Fibroblast of upper back skin (primary cell): ENCODE measurements around the gene OR5C1.
"Not testable (repeated sequence)": the region's sequence is repeated elsewhere in the genome, so short reads cannot be mapped to it uniquely, and the experiment has no call there.

ENCODE experiments used
- DNase-seq: peaks from one replicate; pipeline ENCODE4 v3.0.0-alpha.2; 2013

The OR5C1 gene

DNA sequence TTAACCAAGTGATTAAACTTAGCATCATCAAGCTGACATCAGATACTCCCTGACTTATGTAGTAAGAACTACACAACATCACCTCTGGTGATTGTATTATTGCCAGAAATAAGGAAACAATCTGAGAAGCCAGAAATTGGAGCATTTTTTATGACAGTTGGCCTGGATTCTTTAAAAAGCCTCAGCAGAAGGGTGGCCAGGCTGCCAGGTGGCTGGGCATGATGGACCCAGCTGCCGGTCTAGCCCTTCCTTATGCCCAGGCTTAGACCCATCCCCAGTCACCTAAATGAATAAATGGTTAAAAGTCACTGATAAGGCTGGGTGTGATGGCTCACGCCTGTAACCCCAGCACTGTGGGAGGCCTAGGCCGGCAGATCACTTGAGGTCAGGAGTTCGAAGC, 24.0 kb downstream of the OR5C1 start:
- no peak for DNase-seq

GRCh38 chr9:122814545-122814944, 25.8 kb downstream of the OR5C1 start:
- no peak for DNase-seq

GRCh38 chr9:122815544-122815943, 26.8 kb downstream of the OR5C1 start:
- DNase-seq: no peak

DNA sequence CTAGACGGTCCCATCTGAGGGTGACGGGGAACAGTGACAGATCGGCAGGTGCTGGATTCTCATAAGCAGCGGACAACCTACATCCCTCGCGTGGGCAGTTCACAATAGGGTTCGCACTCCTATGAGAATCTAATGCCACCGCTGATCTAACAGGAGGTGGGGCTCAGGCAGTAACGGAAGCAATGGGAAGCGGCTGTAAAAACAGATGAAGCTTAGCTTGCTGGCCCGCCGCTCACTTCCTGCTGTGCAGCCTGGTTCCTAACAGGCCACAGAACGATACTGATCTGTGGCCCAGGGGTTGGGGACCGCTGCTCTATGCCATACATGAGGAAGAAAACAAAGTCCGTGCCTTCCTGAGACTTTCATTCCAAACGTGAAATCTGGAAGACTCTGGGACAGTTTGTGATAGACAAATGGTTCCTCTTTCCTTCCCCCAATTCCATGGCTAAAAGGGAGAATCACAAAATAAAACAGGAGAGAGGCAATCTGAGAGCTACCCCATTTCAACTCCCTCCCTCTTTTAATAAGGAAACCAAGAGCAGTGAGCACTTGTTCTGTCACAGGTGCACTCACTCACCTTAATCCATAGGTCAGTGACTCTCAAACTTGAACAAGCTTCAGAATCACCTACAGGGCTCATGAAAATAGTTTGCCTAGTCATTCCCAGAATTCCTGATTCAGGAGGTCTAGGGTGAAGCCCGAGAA, 27.6 kb downstream of the OR5C1 start:
- no peak for DNase-seq

- no peak for DNase-seq
These were observed 30.6 kb downstream of the OR5C1 start for GRCh38 chr9:122819326-122819725.

DNA sequence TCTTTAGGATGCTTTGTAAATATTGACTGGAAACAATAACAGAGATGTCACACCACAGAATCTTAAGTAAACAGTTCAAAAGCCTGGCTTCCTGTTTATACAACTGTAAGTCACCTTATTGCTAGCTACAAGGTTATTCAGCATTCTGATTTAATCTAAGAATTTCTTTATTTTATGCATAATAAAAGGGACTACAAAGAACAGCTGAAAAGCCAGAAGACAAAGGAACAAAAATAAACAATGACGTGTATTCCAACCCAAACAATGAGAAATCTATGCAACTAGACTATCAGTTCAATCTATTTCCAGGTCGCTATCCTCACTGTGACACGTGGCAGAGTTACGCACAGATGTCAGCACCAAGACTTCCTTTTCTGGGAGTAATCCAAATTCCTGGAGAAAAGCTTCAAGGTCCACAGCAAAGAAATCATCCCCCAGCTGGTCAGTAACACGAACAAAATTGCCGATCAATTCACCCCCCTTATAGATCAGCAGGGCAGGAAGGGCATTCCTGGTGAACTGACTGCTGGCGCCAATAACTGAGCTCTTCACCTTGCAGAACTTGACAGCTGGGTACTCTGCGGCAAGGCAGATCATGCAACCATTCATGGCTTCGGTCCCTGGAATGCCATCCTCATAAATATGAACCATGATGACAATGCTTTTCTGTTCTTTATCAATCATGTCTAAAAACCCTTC, 31.2 kb downstream of the OR5C1 start:
- DNase-seq: no peak

DNA sequence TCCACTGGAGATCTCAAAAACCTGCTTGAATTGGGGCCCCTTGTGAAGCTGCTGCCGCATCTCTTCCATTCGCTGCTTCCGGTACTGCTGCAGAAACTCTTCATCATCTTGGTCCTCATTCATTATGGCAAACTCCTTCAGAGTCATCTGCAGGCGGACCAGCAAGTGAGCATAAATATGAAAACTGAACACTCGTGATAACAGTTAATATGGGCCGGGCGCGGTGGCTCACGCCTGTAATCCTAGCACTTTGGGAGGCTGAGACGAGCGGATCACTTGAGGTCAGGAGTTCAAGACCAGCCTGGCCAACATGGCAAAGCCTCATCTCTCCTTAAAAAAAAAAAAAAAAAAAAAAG, 31.7 kb downstream of the OR5C1 start:
- no peak for DNase-seq

DNA sequence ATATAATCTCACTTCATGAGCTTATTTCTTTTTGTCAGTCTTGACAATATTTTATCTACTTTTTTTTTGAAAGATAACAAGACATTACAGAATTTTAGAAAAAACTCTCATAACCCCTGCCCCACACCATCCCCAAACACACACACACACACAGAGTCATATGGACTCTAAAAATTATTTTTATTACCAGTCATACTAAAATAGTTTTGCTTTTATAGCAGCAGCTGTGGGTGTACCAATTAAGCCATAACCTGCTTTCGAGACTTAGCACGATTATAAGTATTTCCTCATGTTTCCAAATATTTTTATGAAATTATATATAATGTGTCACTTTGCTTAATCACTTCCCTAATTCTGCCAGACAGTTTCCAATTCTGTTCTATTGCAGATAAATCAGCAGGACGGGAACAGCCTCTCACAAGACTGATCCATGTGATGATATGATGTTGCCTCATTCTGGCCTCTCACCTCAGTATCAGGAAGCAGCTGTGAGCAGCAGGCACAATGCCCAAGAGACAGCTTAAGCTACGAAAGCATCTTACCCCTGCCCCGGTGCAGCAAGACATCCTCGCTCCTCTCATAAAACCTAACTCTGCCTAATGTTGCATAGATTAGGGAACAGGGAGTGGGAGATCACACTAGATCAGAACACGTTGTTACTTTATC, 32.7 kb downstream of the OR5C1 start:
- DNase-seq: no peak

- no peak for DNase-seq
These were observed 33.3 kb downstream of the OR5C1 start for GRCh38 chr9:122822056-122822455.

GRCh38 chr9:122822938-122823337, 34.2 kb downstream of the OR5C1 start:
- DNase-seq: no peak

- peak; percentile 41 for DNase-seq
These were observed 39.0 kb downstream of the OR5C1 start for GRCh38 chr9:122827761-122828093.

- not testable (repeated sequence) for DNase-seq
These were observed 40.2 kb downstream of the OR5C1 start for GRCh38 chr9:122828965-122829284.

- no peak for DNase-seq
These were observed 43.5 kb downstream of the OR5C1 start for GRCh38 chr9:122832194-122832593.

GRCh38 chr9:122835313-122835731, 46.6 kb downstream of the OR5C1 start:
- DNase-seq: no peak

DNA sequence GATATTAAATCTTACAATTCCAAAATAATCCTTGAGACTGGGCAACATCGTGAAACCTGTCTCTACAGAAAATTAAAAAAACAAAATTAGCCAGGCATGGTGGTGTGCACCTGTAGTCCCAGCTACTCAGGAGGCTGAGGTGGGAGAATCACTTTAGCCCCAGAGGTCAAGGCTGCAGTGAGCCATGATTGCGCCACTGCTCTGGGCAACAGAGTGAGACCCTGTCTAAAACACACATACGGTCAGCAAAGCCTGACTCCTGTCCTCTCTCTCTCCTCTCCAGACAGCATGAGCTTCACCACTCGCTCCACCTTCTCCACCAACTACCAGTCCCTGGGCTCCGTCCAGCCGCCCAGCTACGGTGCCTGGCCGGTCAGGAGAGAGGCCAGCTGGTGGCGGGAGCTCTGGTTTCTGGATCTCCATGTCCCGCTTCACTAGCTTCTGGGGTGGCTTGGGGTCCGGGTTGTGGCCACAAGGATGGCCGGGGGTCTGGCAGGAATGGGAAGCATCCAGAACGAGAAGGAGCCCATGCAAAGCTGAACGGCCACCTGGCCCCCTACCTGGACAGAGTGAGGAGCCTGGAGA, 48.6 kb downstream of the OR5C1 start:
- DNase-seq: no peak

- DNase-seq: not testable (repeated sequence)
These were observed 49.7 kb downstream of the OR5C1 start for GRCh38 chr9:122838441-122838840.
